ENCODE measurements around the gene PACRG. TPM values are rescaled to one million over a fixed set of nuclear protein-coding genes. Genes with fewer than 3 reads are reported as not detected.

The PACRG gene
- total and polyA plus RNA-seq, 2 of the 8 experiments (the other 6 are each of a cell fraction or from before 2014, with no cell fraction given): 0.44 to 0.54 TPM

GRCh38 chr6:162921510-162922040 is 193.8 kb downstream of the PACRG start:
- WGBS, 2 experiments (ENCODE audit: extremely low coverage in 1 of 2, insufficient coverage in 1 of 2, insufficient read length in 1 of 2, insufficient replicate concordance in 2 of 2, low coverage in 1 of 2, low lambda C conversion rate in 2 of 2, missing lambda C conversion rate in 1 of 2): 89% methylated on average over 7 of the region's 7 CpGs; no CpG with 5 or more reads in 1 of the 2 experiments
- Histone ChIP-seq H3K18ac (ENCODE audit: extremely low read depth, low read length) (no peak overlapping the region), H2AK5ac (ENCODE audit: low read depth, low read length) (no peak overlapping the region), H3K4me3 (ENCODE audit: extremely low read depth in 1 of 4, insufficient read depth in 2 of 4, low read depth in 3 of 4, low read length in 4 of 4) (no peak overlapping the region), H3K27me3 (replicated peaks in 1 of 4; ENCODE audit: control insufficient read depth in 3 of 4, extremely low read depth in 1 of 4, insufficient read depth in 3 of 4, low read length in 3 of 4) (no peaks in the 10 kb centered on the region), H3K27ac (ENCODE audit: low read depth, low read length) (no peak overlapping the region), H2BK12ac (ENCODE audit: low read depth, low read length) (no peak overlapping the region), H2AFZ (ENCODE audit: low read length) (no peak overlapping the region), H2BK15ac (ENCODE audit: low read length) (no peak overlapping the region), H3K9me3 (ENCODE audit: insufficient read depth in 2 of 2, low read depth in 1 of 2, low read length in 1 of 2) (0 out of 4 replicates have a peak, but pooled peaks cover 0 to 4% of the 10 kb centered on the region in 2 experiments), H4K91ac (replicated peaks; ENCODE audit: insufficient read length, low read length) (no peak overlapping the region), H3K23ac (ENCODE audit: insufficient read length) (no peak overlapping the region), H2BK5ac (ENCODE audit: low read depth, low read length) (no peak overlapping the region), H4K8ac (ENCODE audit: extremely low read depth, insufficient read depth, low read length) (no peak overlapping the region), H4K5ac (ENCODE audit: insufficient read length, low read depth, low read length) (no peak overlapping the region), H3K79me1 (ENCODE audit: low read depth, low read length) (no peaks in the 10 kb centered on the region), H2BK120ac (replicated peaks; ENCODE audit: low read depth, low read length) (no peak overlapping the region), H3K36me3 (ENCODE audit: control insufficient read depth in 2 of 4, insufficient read depth in 4 of 4, low read length in 3 of 4) (no peaks in the 10 kb centered on the region), H3K4ac (replicated peaks; ENCODE audit: insufficient read length, low read depth, low read length) (no peak overlapping the region), H3K4me1 (replicated peaks in 1 of 4; ENCODE audit: control insufficient read depth in 3 of 4, insufficient read depth in 4 of 4, low read length in 3 of 4) (no peaks in the 10 kb centered on the region), H3K9ac (replicated peaks in 1 of 4; ENCODE audit: extremely low read depth in 1 of 4, low read depth in 3 of 4, low read length in 3 of 4) (no peak overlapping the region), H3K14ac (ENCODE audit: insufficient read length) (no peak overlapping the region), H3K23me2 (ENCODE audit: low read depth, low read length) (no peaks in the 10 kb centered on the region), H3K4me2 (ENCODE audit: insufficient read depth in 1 of 2, low read depth in 2 of 2, low read length in 2 of 2) (no peak overlapping the region), H4K20me1 (replicated peaks in 1 of 2; ENCODE audit: control insufficient read depth in 1 of 2, insufficient read depth in 2 of 2, low read length in 2 of 2) (no peaks in the 10 kb centered on the region), H2BK20ac (ENCODE audit: low read length) (no peak overlapping the region), H3K56ac (replicated peaks; ENCODE audit: insufficient read length, low read depth, low read length) (no peak overlapping the region), H3K79me2 (ENCODE audit: control insufficient read depth in 1 of 2, insufficient read depth in 2 of 2, low read length in 2 of 2) (no peaks in the 10 kb centered on the region)
- ChIA-PET CTCF (ENCODE audit: partially characterized antibody) (interaction anchor here (1.2 to 6.6 kb wide), 2 partner anchors 14 to 18 kb away, joined by 3 to 42 read pairs; no protein-coding TSS in a partner anchor), POLR2A (ENCODE audit: partially characterized antibody) (no interaction called here)
- TF ChIP-seq BCL11A (IDR thresholded peaks at IDR 0.05; ENCODE audit: low read depth in 2 of 2, low read length in 2 of 2): no peak
- TF ChIP-seq GTF2F1 (IDR thresholded peaks at IDR 0.05; ENCODE audit: borderline replicate concordance, low read depth, low read length): no peak
- no peak for TF ChIP-seq BACH1 (IDR thresholded peaks at IDR 0.05; ENCODE audit: low read length)
- no peak for TF ChIP-seq RXRA (IDR thresholded peaks at IDR 0.05; ENCODE audit: insufficient read depth, low read depth, low read length)
- no peak for FAIRE-seq
- DNase-seq (ENCODE audit: low read depth in 1 of 2, low spot score in 2 of 2): no peak
